GM12878 (cell line): ENCODE measurements around the gene CXXC5. TPM values are rescaled to one million over a fixed set of nuclear protein-coding genes. Genes with fewer than 3 reads are reported as not detected.
A peak's percentile ranks its signal among the peaks of the same experiment; 100 is the strongest.

Experiments used
- ATAC-seq: fragments of 200-7000 bp; cut with Tn5 transposase; 3 replicates; pipeline ENCODE4 v1.9.1; 2020; ENCODE audit warnings: mild to moderate bottlenecking, moderate library complexity
- BruUV-seq: library from RNA; stranded (reverse); fragments of 400-500 nt; replicated peaks from 2 replicates; lab custom pipeline; 2021; lab: Mats Ljungman, UMichigan
- CTCF ChIA-PET: fragments of 300-600 bp; sonication (Branson Sonifier 250); formaldehyde crosslinking; extraction: SDS; loops from one replicate; lab custom pipeline; 2021; ENCODE audit warnings: inconsistent platforms; lab: Yijun Ruan, JAX
- POLR2A ChIA-PET: fragments of 350-600 bp; formaldehyde crosslinking; extraction: SDS; loops from one replicate; lab custom pipeline; 2021; ENCODE audit warnings: inconsistent platforms; lab: Charles Lee
- RAD21 ChIA-PET: fragments of 300-600 bp; sonication (Branson Sonifier 250); formaldehyde crosslinking; loops from one replicate; lab custom pipeline; 2023; ENCODE audit warnings: antibody characterized with exemption; ENCODE audit not compliant: unreplicated experiment; lab: Charles Lee
- SMC1A ChIA-PET: fragments of 300-600 bp; sonication (Branson Sonifier 250); formaldehyde crosslinking; loops from one replicate; lab custom pipeline; 2023; ENCODE audit not compliant: unreplicated experiment, uncharacterized antibody; lab: Charles Lee
- DNase-seq: peaks from one replicate; pipeline ENCODE4 v3.0.0-alpha.2; 2011; ENCODE audit warnings: low read depth, low spot score
- FAIRE-seq: peaks from 3 replicates; lab custom pipeline; 2011; peaks lifted over from hg19 to GRCh38; lab: Jason Lieb, UNC
- H2AFZ ChIP-seq: 2 replicates; pipeline ENCODE4 v1.6.0; 2011; ENCODE audit warnings: low read depth, low read length, control low read depth; ENCODE audit not compliant: control insufficient read depth
- H3K27ac ChIP-seq: 2 replicates; pipeline ENCODE4 v1.5.1; 2011; ENCODE audit warnings: control low read depth; ENCODE audit not compliant: control insufficient read depth, insufficient read depth
- H3K27me3 ChIP-seq, 2 experiments: replicated peaks in 1 of 2; 2 replicates each; pipeline versions ENCODE4 v1.6.0 to v1.6.1; 2011; ENCODE audit warnings: low read length in 1 of 2; ENCODE audit not compliant: control insufficient read depth in 2 of 2, insufficient read depth in 2 of 2
- H3K36me3 ChIP-seq, 2 experiments: 2 replicates each; pipeline ENCODE4 v1.5.1; 2011; ENCODE audit warnings: low read length in 1 of 2; ENCODE audit not compliant: control insufficient read depth in 2 of 2, insufficient read depth in 2 of 2
- H3K4me1 ChIP-seq: 2 replicates; pipeline ENCODE4 v1.6.1; 2011; ENCODE audit warnings: mild to moderate bottlenecking, low read length, moderate library complexity, mixed read lengths; ENCODE audit not compliant: control insufficient read depth, insufficient read depth
- H3K4me2 ChIP-seq: 2 replicates; pipeline ENCODE4 v1.6.0; 2011; ENCODE audit warnings: control low read depth; ENCODE audit not compliant: control insufficient read depth, insufficient read depth
- H3K4me3 ChIP-seq: fragments of 200-600 bp; sonication (generic); 2 replicates; pipeline ENCODE4 v1.5.1; 2016
- H3K79me2 ChIP-seq: 2 replicates; pipeline ENCODE4 v1.6.0; 2011; ENCODE audit warnings: low read length; ENCODE audit not compliant: control insufficient read depth, insufficient read depth
- H3K9ac ChIP-seq: 2 replicates; pipeline ENCODE4 v1.8.0; 2011; ENCODE audit warnings: low read length, control low read depth, mixed read lengths; ENCODE audit not compliant: control insufficient read depth, insufficient read depth
- H3K9me3 ChIP-seq: replicated peaks from 3 replicates; pipeline ENCODE4 v1.5.1; 2011; ENCODE audit warnings: mild to moderate bottlenecking, low read length; ENCODE audit not compliant: control insufficient read depth, insufficient read depth
- H4K20me1 ChIP-seq: 2 replicates; pipeline ENCODE4 v1.6.0; 2011; ENCODE audit not compliant: control insufficient read depth, insufficient read depth
- BMI1 ChIP-seq: fragments of 450-650 bp; IDR thresholded peaks from 2 replicates; pipeline ENCODE4 v1.6.1; 2016; ENCODE audit warnings: mild to moderate bottlenecking, moderate library complexity, borderline replicate concordance
- CTCF ChIP-seq, 3 experiments: IDR thresholded peaks in 2 of 3; conservative IDR thresholded peaks in 1 of 3; 2 replicates each; pipeline ENCODE4 v1.5.1; 2011; ENCODE audit warnings: low read depth in 3 of 3, low read length in 3 of 3, mild to moderate bottlenecking in 3 of 3, control low read depth in 2 of 3, moderate library complexity in 2 of 3, inconsistent platforms in 1 of 3, mixed read lengths in 1 of 3; ENCODE audit not compliant: control insufficient read depth in 2 of 3, insufficient read depth in 1 of 3; ENCODE audit errors: extremely low read depth in 1 of 3
- POLR2A ChIP-seq: IDR thresholded peaks from 2 replicates; pipeline ENCODE4 v1.6.1; 2011; ENCODE audit warnings: low read depth, mild to moderate bottlenecking, low read length
- WGBS: methylation state at CpG from one replicate; pipeline ENCODE4 v1.1.6; 2016; ENCODE audit warnings: low lambda C conversion rate; ENCODE audit not compliant: insufficient replicate concordance, insufficient coverage; ENCODE audit errors: missing lambda C conversion rate; 5-methylcytosine and 5-hydroxymethylcytosine counted together
- in situ Hi-C: fragments of 300-500 bp; cut with MboI; formaldehyde crosslinking; loops from 9 replicates; pipeline ENCODE4 v1.14.3; 2018; ENCODE audit warnings: mixed read lengths
- intact Hi-C: fragments of 100-400 bp; cut with micrococcal nuclease; formaldehyde crosslinking; loops from one replicate; pipeline ENCODE4 v1.14.2; 2022; ENCODE audit not compliant: unreplicated experiment
- polyA plus RNA-seq, 11 experiments: library from polyadenylated mRNA; depleted of rRNA in 4 of 11; unstranded in 6 of 11; stranded (reverse) in 5 of 11; fragments of >200 nt; fragmentation: Nextera tagmentation in 4 of 11; fragmentation: Illumina TruSeq in 1 of 11; extraction: Ambion mirVana in 4 of 11; extraction: Trizol in 1 of 11; gene quantifications; 1 replicate in 1 of 11; 2 replicates in 10 of 11; pipeline versions ENCODE4 v1.2.1 to v1.2.3, GENCODE V29; 2011 to 2016; ENCODE audit warnings: inconsistent platforms in 2 of 11, missing spikeins in 2 of 11, low read depth in 1 of 11
- total RNA-seq, 4 experiments: library from RNA; depleted of rRNA in 3 of 4; stranded (reverse); fragments of >200 nt in 3 of 4; fragmentation: Illumina TruSeq in 1 of 4; extraction: Trizol in 1 of 4; gene quantifications; 2 replicates each; pipeline versions ENCODE4 v1.2.1 to v1.2.3, GENCODE V29; 2013 to 2021

The CXXC5 gene
- total and polyA plus RNA-seq, 10 of the 15 experiments (the other 5 are each of a cell fraction or from before 2014, with no cell fraction given): 1.8 to 90.8 (median 40.7) TPM

- H4K20me1 ChIP-seq: no peaks in the 10 kb centered on the region; the same call in 1 of the 2 replicates
- POLR2A ChIA-PET: interaction anchor here (0.7 kb wide), 1 partner anchor 13 kb away, joined by 3 read pairs; no protein-coding TSS in a partner anchor
Observed at GRCh38 chr5:139684881-139685749, 37.0 kb downstream of the CXXC5 start.

More at GRCh38 chr5:139684881-139685749, 37.0 kb downstream of the CXXC5 start:
- Histone ChIP-seq H3K79me2 (no peaks in the 10 kb centered on the region), H2AFZ (no peak overlapping the region), H3K9ac (no peak overlapping the region), H3K27me3 (no peaks in the 10 kb centered on the region), H3K4me3 (no peak overlapping the region), H3K27ac (no peak overlapping the region), H3K4me2 (no peak overlapping the region), H3K36me3 (peaks cover 26 to 37% of the 10 kb centered on the region in 2 experiments), H3K9me3 (no peaks in the 10 kb centered on the region), H3K4me1 (peaks cover 12% of the 10 kb centered on the region)
- ChIA-PET CTCF (interaction anchor here (0.9 to 1.5 kb wide), 6 partner anchors 14 to 80 kb away, joined by 3 to 6 read pairs (median 4); no protein-coding TSS in a partner anchor), RAD21 (interaction anchor here (0.8 to 9.2 kb wide), 5 partner anchors 15 to 80 kb away, joined by 3 to 241 read pairs (median 3); no protein-coding TSS in a partner anchor), SMC1A (interaction anchor here (1.0 to 2.8 kb wide), 4 partner anchors 14 to 50 kb away, joined by 3 to 17 read pairs (median 3); no protein-coding TSS in a partner anchor)
- in situ Hi-C loops: no loop called here
- FAIRE-seq: no peak
- ATAC-seq: no peak
- TF ChIP-seq POLR2A (peak; percentile 55; the same call in 1 of the 2 replicates), BMI1 (no peak), CTCF (IDR thresholded peaks at IDR 0.05 in 2 of 3, conservative IDR thresholded peaks at IDR 0.05 in 1 of 3; ENCODE audit: control insufficient read depth in 2 of 3, extremely low read depth in 1 of 3, insufficient read depth in 1 of 3, low read depth in 3 of 3, low read length in 3 of 3) (0 out of 6 replicates have a peak, but pooled peaks of 1 of the 3 experiments have one; percentile 21)
- intact Hi-C loops: no loop called here
- no TSS peak for BruUV-seq
- no peak for DNase-seq
- 79% methylated on average over 15 of the region's 19 CpGs for WGBS
